GM12878 (cell line): ENCODE data around the gene DAPK3. TPM values are rescaled to one million over a fixed set of nuclear protein-coding genes. Genes with fewer than 3 reads are reported as not detected.

ENCODE experiments used
- CBX5 ChIP-seq: sonication (generic); IDR thresholded peaks from 2 replicates; pipeline ENCODE4 v1.6.1; 2016; ENCODE audit warnings: low read depth, moderate library complexity, mild to moderate bottlenecking, inconsistent platforms
- CEBPB ChIP-seq, 2 experiments: fragments of 150-350 bp in 1 of 2; IDR thresholded peaks; 2 replicates each; pipeline ENCODE4 v1.6.1; 2012 to 2014; ENCODE audit warnings: low read depth in 2 of 2, low read length in 2 of 2, borderline replicate concordance in 1 of 2, inconsistent platforms in 1 of 2
- CHD1 ChIP-seq: IDR thresholded peaks from 2 replicates; pipeline ENCODE4 v1.6.1; 2012; ENCODE audit warnings: low read depth, low read length, improper control_type of control experiment
- CHD4 ChIP-seq: fragments of 200-600 bp; sonication (generic); IDR thresholded peaks from 2 replicates; pipeline ENCODE4 v1.6.1; 2016; ENCODE audit warnings: mild to moderate bottlenecking
- E4F1 ChIP-seq: fragments of 450-650 bp; IDR thresholded peaks from 2 replicates; pipeline ENCODE4 v1.6.1; 2018; ENCODE audit warnings: borderline replicate concordance, mild to moderate bottlenecking; ENCODE audit not compliant: partially characterized antibody
- ELK1 ChIP-seq: IDR thresholded peaks from 2 replicates; pipeline ENCODE4 v1.6.1; 2012; ENCODE audit warnings: low read depth, low read length, improper control_type of control experiment
- HDAC6 ChIP-seq: fragments of 200-600 bp; sonication (generic); IDR thresholded peaks from one replicate; pipeline ENCODE4 v1.8.0; 2017; ENCODE audit warnings: antibody characterized with exemption; ENCODE audit not compliant: unreplicated experiment
- IKZF2 ChIP-seq, 2 experiments: fragments of 450-650 bp; IDR thresholded peaks; 2 replicates each; pipeline ENCODE4 v1.6.1; 2017; ENCODE audit warnings: mild to moderate bottlenecking in 2 of 2, moderate library complexity in 2 of 2
- KAT2A ChIP-seq: conservative IDR thresholded peaks from 2 replicates; pipeline ENCODE4 v1.6.1; 2011; ENCODE audit warnings: low read depth, low read length; ENCODE audit not compliant: control insufficient read depth
- LARP7 ChIP-seq: fragments of 450-650 bp; IDR thresholded peaks from 2 replicates; pipeline ENCODE4 v1.6.1; 2017; ENCODE audit warnings: mild to moderate bottlenecking
- MTA2 ChIP-seq: fragments of 450-650 bp; IDR thresholded peaks from 2 replicates; pipeline ENCODE4 v1.6.1; 2016; ENCODE audit warnings: low read depth, mild to moderate bottlenecking, moderate library complexity
- MTA3 ChIP-seq: IDR thresholded peaks from 2 replicates; pipeline ENCODE4 v1.6.1; 2012; ENCODE audit warnings: low read length, inconsistent platforms, borderline replicate concordance
- NFXL1 ChIP-seq: fragments of 450-650 bp; IDR thresholded peaks from 2 replicates; pipeline ENCODE4 v1.6.1; 2017; ENCODE audit warnings: antibody characterized with exemption, mild to moderate bottlenecking, borderline replicate concordance
- NR2C1 ChIP-seq: fragments of 450-650 bp; IDR thresholded peaks from 2 replicates; pipeline ENCODE4 v1.6.1; 2017; ENCODE audit warnings: antibody characterized with exemption, mild to moderate bottlenecking, moderate library complexity
- PML ChIP-seq: IDR thresholded peaks from 2 replicates; pipeline ENCODE4 v1.6.1; 2012; ENCODE audit warnings: low read length, inconsistent platforms
- POLR2A ChIP-seq: IDR thresholded peaks from 2 replicates; pipeline ENCODE4 v1.6.1; 2011; ENCODE audit warnings: low read depth, mild to moderate bottlenecking, low read length
- RELA ChIP-seq: fragments of 450-650 bp; IDR thresholded peaks from 2 replicates; pipeline ENCODE4 v1.8.0; 2014; ENCODE audit warnings: borderline replicate concordance; ENCODE audit not compliant: partially characterized antibody
- SIN3A ChIP-seq: IDR thresholded peaks from 2 replicates; pipeline ENCODE4 v1.6.1; 2012; ENCODE audit warnings: low read depth, low read length, improper control_type of control experiment
- SREBF1 ChIP-seq: IDR thresholded peaks from 2 replicates; pipeline ENCODE4 v1.6.1; 2012; ENCODE audit warnings: mild to moderate bottlenecking, low read length
- SUPT20H ChIP-seq: IDR thresholded peaks from 2 replicates; pipeline ENCODE4 v1.6.1; 2011; ENCODE audit warnings: low read depth, mild to moderate bottlenecking, low read length, moderate library complexity, borderline replicate concordance; ENCODE audit not compliant: control insufficient read depth
- TAF1 ChIP-seq: IDR thresholded peaks from 2 replicates; pipeline ENCODE4 v1.6.1; 2011; ENCODE audit warnings: mild to moderate bottlenecking, low read depth, low read length, borderline replicate concordance
- TCF12 ChIP-seq: IDR thresholded peaks from 2 replicates; pipeline ENCODE4 v1.6.1; 2011; ENCODE audit warnings: low read depth, mild to moderate bottlenecking, low read length
- TCF3 ChIP-seq: IDR thresholded peaks from 2 replicates; pipeline ENCODE4 v1.6.1; 2012; ENCODE audit warnings: low read depth, mild to moderate bottlenecking, low read length, borderline replicate concordance; ENCODE audit not compliant: insufficient read depth
- YBX1 ChIP-seq: fragments of 450-650 bp; IDR thresholded peaks from 2 replicates; pipeline ENCODE4 v1.6.1; 2016; ENCODE audit warnings: antibody characterized with exemption
- ZNF217 ChIP-seq: fragments of 450-650 bp; IDR thresholded peaks from 2 replicates; pipeline ENCODE4 v1.6.1; 2017; ENCODE audit warnings: antibody characterized with exemption, mild to moderate bottlenecking
- ZNF24 ChIP-seq: fragments of 450-650 bp; IDR thresholded peaks from 2 replicates; pipeline ENCODE4 v1.6.1; 2017; ENCODE audit warnings: antibody characterized with exemption, mild to moderate bottlenecking
- ZNF622 ChIP-seq: fragments of 450-650 bp; IDR thresholded peaks from 2 replicates; pipeline ENCODE4 v1.6.1; 2017; ENCODE audit warnings: mild to moderate bottlenecking, inconsistent platforms
- polyA plus RNA-seq, 11 experiments: library from polyadenylated mRNA; depleted of rRNA in 4 of 11; unstranded in 6 of 11; stranded (reverse) in 5 of 11; fragments of >200 nt; fragmentation: Nextera tagmentation in 4 of 11; fragmentation: Illumina TruSeq in 1 of 11; extraction: Ambion mirVana in 4 of 11; extraction: Trizol in 1 of 11; gene quantifications; 1 replicate in 1 of 11; 2 replicates in 10 of 11; pipeline versions ENCODE4 v1.2.1 to v1.2.3, GENCODE V29; 2011 to 2016; ENCODE audit warnings: inconsistent platforms in 2 of 11, missing spikeins in 2 of 11, low read depth in 1 of 11
- total RNA-seq, 4 experiments: library from RNA; depleted of rRNA in 3 of 4; stranded (reverse); fragments of >200 nt in 3 of 4; fragmentation: Illumina TruSeq in 1 of 4; extraction: Trizol in 1 of 4; gene quantifications; 2 replicates each; pipeline versions ENCODE4 v1.2.1 to v1.2.3, GENCODE V29; 2013 to 2021
- TF ChIP-seq, protein P1 (sequence below): IDR thresholded peaks from 2 replicates; pipeline ENCODE4 v1.6.1; 2011; ENCODE audit warnings: borderline replicate concordance, low read depth, mild to moderate bottlenecking, moderate library complexity, mixed read lengths, low read length; ENCODE audit not compliant: insufficient read depth; ENCODE audit errors: extremely low read length

DAPK3 gene
- total and polyA plus RNA-seq, 10 of the 15 experiments (the other 5 are each of a cell fraction or from before 2014, with no cell fraction given), result 0.13 to 46.4 (median 24.8) TPM

- TF ChIP-seq RELA, result no peak
- TF ChIP-seq MTA3, result no peak
- no peak for TF ChIP-seq CHD4
- TF ChIP-seq ZNF217, result 0 out of 2 replicates have a peak, but pooled peaks have one; percentile 68
- no peak for TF ChIP-seq TCF12
- TF ChIP-seq SREBF1, result no peak
- no peak for TF ChIP-seq HDAC6
- no peak for TF ChIP-seq PML
- TF ChIP-seq IKZF2 (IDR thresholded peaks at IDR 0.05), result no peak
- TF ChIP-seq TAF1, result no peak
- no peak for TF ChIP-seq KAT2A
- TF ChIP-seq SIN3A, result no peak
- no peak for TF ChIP-seq ZNF622
- 0 out of 2 replicates have a peak, but pooled peaks have one; percentile 26 for TF ChIP-seq LARP7
- TF ChIP-seq E4F1, result no peak
- no peak for TF ChIP-seq YBX1
- TF ChIP-seq CEBPB (IDR thresholded peaks at IDR 0.05; ENCODE audit: borderline replicate concordance in 1 of 2, low read depth in 2 of 2, low read length in 2 of 2), result no peak
- TF ChIP-seq ELK1, result no peak
- no peak for TF ChIP-seq CBX5
- TF ChIP-seq NFXL1, result no peak
- no peak for TF ChIP-seq MTA2
- no peak for TF ChIP-seq POLR2A
- TF ChIP-seq CHD1, result no peak
- TF ChIP-seq TCF3, result no peak
- no peak for TF ChIP-seq SUPT20H
- TF ChIP-seq, protein P1, sequence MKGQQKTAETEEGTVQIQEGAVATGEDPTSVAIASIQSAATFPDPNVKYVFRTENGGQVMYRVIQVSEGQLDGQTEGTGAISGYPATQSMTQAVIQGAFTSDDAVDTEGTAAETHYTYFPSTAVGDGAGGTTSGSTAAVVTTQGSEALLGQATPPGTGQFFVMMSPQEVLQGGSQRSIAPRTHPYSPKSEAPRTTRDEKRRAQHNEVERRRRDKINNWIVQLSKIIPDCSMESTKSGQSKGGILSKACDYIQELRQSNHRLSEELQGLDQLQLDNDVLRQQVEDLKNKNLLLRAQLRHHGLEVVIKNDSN, result no peak
- TF ChIP-seq ZNF24, result no peak
- no peak for TF ChIP-seq NR2C1
Measured at GRCh38 chr19:3987619-3988371, 16.9 kb upstream of the DAPK3 start (continued).
